Omental fat pad (tissue), 4 donors: ENCODE measurements around the gene ALDH1A2. TPM values are rescaled to one million over a fixed set of nuclear protein-coding genes. Genes with fewer than 3 reads are reported as not detected.
"Not testable (repeated sequence)": the region's sequence is repeated elsewhere in the genome, so short reads cannot be mapped to it uniquely, and the experiment has no call there.

Experiments
- ATAC-seq: fragments of 150-250 bp; one replicate; pipeline ENCODE4 v1.9.1; 2016; ENCODE audit warnings: mild to moderate bottlenecking, moderate library complexity; ENCODE audit not compliant: low FRiP score
- DNase-seq: peaks from one replicate; pipeline ENCODE4 v3.0.0-alpha.2; 2019; ENCODE audit warnings: low spot score
- total RNA-seq, 4 donors: library from RNA; depleted of rRNA; stranded (reverse); fragments of >200 nt; gene quantifications; one replicate each; pipeline ENCODE4 v1.1.0, GENCODE V29; 2016
- TF ChIP-seq, protein P1 (sequence below), 3 donors: fragments of 450-650 bp; IDR thresholded peaks; one replicate each; pipeline ENCODE4 v1.5.1; 2016 to 2017; ENCODE audit warnings: antibody characterized with exemption in 3 of 3, mild to moderate bottlenecking in 3 of 3, moderate library complexity in 2 of 3

Gene ALDH1A2
- 100 to 1,000 TPM in 2 of 4 donors, 10 to 100 TPM in 2; 16.6 to 172 (median 69.6) TPM for total RNA-seq

DNA sequence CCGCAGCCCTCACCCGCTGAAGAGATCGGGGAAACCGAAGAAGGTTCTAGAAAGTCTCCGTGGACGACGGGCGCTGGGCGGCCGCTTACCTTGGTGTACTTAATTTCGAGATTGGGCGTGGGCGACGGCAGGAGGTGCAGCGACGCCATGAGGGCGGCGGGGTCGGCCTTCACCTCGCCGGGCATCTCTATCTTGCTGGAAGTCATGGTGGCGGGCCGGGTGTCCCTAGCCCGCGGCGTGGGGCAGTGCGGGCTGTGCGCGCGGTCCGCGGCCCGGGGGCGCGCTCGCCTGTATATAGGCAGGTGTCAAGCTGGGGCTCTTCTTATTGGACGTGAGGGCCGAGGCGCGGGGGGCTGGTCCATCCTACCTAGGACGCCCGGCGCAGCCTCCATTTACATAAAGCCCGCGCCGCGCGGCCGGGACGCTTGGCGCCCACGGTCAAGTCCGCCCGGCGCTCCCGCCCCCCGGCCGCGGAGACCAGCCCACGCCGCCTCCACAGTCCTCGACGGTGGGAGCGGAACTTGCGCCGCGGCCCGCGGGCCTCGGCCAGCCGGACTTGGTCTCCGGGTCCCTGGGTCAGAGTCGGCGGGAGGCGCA is at the start of gene ALDH1A2:
Gene ALDH1A2, minus strand, starts transcription at position 267 of the 597 bp plus-strand sequence. Its CDS starts 61 bp downstream, at position 206.
- TF ChIP-seq, protein P1, sequence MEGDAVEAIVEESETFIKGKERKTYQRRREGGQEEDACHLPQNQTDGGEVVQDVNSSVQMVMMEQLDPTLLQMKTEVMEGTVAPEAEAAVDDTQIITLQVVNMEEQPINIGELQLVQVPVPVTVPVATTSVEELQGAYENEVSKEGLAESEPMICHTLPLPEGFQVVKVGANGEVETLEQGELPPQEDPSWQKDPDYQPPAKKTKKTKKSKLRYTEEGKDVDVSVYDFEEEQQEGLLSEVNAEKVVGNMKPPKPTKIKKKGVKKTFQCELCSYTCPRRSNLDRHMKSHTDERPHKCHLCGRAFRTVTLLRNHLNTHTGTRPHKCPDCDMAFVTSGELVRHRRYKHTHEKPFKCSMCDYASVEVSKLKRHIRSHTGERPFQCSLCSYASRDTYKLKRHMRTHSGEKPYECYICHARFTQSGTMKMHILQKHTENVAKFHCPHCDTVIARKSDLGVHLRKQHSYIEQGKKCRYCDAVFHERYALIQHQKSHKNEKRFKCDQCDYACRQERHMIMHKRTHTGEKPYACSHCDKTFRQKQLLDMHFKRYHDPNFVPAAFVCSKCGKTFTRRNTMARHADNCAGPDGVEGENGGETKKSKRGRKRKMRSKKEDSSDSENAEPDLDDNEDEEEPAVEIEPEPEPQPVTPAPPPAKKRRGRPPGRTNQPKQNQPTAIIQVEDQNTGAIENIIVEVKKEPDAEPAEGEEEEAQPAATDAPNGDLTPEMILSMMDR (IDR thresholded peaks at IDR 0.05), result no peak
- DNase-seq (peak; percentile 29), ATAC-seq (peak; percentile 88)

DNA sequence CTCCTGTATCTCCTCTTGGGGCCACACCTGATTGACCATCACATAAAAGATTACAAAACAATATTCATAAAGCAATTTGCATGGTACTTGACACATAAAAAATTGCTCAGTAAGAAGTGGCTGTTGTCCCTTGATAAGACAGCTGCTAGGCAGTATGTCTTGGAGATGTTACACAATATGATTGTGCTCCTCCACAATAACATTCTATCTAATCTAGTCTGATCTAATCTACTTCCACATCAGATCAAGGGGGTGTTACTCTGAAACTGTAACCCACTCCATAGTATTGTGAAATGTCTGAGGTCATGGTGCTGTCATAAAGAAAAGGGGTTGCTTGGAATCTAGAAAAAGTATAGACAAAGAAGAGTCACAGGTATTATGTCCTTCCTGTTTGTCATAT is 49.3 kb upstream of the ALDH1A2 start:
- ATAC-seq (no peak), DNase-seq (no peak)
- TF ChIP-seq, protein P1 (IDR thresholded peaks at IDR 0.05), result no peak

DNA sequence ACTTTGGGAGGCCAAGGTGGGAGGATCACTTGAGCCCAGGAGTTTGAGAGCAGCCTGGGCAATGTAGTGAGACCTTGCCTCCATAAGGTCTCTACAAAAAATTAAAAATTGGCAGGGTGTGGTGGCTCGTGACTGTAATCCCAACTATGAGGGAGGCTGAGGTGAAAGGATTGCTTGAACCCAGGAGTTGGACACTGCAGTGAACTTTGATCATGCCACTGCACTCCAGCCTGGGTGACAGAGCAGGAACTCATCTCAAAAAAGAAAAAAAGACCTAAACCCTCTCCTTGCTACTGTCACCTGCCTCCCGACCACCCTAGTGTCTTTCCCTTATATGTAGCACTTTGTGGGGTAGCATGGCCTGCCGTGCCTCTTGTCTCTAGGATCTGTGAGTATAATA is 48.9 kb upstream of the ALDH1A2 start:
- ATAC-seq (no peak), DNase-seq (no peak)
- TF ChIP-seq, protein P1 (IDR thresholded peaks at IDR 0.05), result no peak

DNA sequence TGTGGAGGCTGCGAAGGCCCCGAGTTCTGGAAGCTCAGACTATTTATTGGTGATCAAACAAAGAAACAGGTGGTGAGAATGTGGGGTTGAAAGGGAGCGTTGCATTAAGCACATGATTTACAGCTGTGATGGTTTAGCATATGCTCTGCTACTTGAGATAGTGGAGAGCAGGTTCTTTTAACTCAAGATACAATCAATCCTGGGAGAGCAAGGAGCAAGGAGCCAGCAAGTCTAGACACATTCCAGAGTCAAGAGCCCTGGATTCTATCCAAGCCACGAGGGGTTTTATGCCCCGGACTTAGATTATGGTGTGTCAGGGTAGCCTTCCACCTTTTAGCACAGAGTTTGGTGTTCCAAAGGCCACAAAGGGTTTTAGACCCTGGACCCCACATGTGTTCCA is 47.8 kb upstream of the ALDH1A2 start:
- not testable (repeated sequence) for DNase-seq, ATAC-seq

DNA sequence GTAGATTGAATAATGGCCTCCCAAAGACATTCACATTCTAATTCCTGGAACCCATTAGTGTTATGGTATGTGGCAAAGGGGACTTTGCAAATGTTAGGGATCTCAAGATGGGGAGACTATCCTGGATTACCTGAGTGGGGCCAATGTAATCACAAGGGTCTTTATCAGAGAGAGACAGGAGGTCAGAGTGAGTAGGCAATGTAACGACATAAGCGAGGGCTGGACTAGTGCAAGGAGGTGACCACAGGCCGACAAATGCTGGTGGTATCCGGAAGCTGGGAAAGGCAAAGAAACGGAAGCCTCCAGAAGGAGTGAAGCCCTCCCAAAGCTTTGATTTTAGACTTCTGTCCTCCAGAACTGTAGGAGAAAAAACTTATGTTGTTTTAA is 46.2 kb upstream of the ALDH1A2 start:
- TF ChIP-seq, protein P1 (IDR thresholded peaks at IDR 0.05), result no peak
- DNase-seq, result no peak

DNA sequence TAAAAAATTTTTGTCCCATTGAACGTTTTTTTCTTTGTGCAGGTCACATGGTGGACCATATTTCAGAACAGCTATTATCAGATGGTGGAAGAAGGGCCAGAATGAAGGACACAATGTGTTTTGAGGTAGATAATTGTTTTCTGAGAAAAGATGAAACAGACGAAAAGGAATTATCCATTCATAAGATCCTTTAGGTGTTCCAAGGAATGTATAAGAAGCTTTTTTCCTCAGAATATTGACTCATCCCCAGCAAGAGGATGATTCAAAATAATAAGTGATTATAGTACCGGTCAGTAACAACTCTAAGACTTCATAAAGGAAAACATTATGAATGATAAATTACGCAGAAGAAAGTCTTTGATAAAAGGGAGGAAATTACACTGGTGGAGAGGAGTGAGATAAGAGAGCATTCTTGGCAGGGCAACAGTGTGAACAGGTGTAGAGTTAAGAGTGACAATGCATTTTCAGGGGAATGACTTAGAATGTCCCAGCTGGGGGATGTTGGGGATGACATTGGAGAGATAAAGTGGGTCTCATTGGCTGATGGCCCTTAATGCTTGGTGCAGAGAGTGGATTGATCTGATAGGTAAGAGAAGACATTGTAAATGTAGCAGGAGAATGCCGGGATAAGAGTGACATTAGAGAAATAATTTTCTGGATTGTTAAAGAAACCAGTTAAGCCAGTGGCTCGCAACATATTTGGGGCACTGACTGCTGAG is 45.6 kb upstream of the ALDH1A2 start:
- peak; percentile 60 for ATAC-seq

More for the DNA sequence above, 46.2 kb upstream of the ALDH1A2 start:
- no peak for ATAC-seq

DNA sequence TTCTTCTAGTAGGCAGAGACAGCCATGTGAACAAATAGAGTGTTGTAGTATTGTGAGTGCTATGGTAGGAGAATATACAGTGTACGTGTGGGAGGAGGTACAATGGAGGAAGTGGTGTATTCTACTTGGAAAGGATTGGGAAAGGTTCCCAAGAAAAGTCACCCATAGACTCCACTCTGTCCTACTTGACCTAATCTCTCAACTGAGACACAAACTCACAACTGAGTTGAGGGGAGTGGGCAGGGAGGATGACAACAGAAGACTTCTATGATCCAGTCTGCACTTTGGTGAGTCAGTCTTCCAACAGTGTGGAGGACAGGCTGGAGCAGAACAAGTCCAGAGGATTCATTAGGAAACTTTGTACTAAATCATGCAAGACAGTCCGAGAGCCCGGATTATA is 43.9 kb upstream of the ALDH1A2 start:
- TF ChIP-seq, protein P1 (IDR thresholded peaks at IDR 0.05), result no peak
- ATAC-seq (no peak), DNase-seq (no peak)

More for the DNA sequence above, 45.6 kb upstream of the ALDH1A2 start:
- TF ChIP-seq, protein P1 (IDR thresholded peaks at IDR 0.05), result no peak
- no peak for DNase-seq
